ENCODE results near the gene WNT7A. TPM values are rescaled to one million over a fixed set of nuclear protein-coding genes. Genes with fewer than 3 reads are reported as not detected.

The WNT7A gene
- total RNA-seq, 1 donor from 2014 or later = not detected

DNA sequence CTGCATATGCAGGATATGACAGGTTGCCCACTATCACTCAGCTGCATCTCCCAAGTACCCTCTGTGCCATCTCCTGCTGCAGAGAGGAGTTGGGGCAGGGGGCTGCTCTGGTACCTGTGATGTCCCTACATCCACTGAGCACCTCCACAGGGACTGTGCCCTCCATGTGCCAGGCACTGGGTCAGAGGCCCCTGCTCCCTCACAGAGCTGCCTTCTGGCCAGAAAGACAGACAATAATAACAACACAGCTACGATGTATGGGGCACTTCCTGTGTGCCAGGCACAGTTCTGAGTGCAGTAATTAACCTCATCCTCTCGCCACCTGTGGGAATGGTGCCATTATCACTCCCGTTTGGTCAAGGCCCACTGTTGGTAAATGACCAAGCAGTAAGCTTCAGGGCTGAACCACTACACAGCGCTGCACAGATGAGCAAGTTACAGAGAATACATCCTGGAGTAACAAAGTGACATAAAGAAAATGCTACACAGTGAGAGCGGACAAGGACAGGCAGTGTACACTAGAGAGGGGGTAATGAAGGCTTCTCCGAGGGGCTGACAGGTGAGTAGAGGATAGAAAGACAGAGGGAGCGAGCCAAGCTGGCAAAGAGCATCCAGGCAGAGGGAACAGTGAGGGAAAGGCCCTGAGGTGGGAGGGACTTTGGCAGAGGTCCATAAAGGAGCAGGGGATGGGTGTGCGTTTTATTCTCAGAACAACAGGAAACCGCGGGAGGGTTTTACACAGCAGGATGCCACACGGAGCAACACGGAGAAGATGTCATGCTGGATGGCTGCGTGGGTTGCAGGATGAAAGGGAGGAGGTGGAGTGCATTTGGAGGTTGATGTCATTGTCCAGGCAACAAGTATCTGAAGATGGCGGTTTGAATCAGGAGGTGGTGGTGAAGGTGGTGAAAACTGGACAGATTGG lies 13.6 kb downstream of the WNT7A start:
- Mint-ChIP-seq H3K27ac (ENCODE audit: unreplicated experiment) (no peak overlapping the region), H3K27me3 (ENCODE audit: unreplicated experiment) (peaks cover 12% of the 10 kb centered on the region), H3K4me1 (ENCODE audit: unreplicated experiment) (no peaks in the 10 kb centered on the region), H3K9me3 (ENCODE audit: unreplicated experiment) (no peaks in the 10 kb centered on the region), H3K4me3 (ENCODE audit: unreplicated experiment) (no peak overlapping the region), H3K36me3 (ENCODE audit: low read depth, unreplicated experiment) (no peaks in the 10 kb centered on the region)
- TF ChIP-seq, protein P1, sequence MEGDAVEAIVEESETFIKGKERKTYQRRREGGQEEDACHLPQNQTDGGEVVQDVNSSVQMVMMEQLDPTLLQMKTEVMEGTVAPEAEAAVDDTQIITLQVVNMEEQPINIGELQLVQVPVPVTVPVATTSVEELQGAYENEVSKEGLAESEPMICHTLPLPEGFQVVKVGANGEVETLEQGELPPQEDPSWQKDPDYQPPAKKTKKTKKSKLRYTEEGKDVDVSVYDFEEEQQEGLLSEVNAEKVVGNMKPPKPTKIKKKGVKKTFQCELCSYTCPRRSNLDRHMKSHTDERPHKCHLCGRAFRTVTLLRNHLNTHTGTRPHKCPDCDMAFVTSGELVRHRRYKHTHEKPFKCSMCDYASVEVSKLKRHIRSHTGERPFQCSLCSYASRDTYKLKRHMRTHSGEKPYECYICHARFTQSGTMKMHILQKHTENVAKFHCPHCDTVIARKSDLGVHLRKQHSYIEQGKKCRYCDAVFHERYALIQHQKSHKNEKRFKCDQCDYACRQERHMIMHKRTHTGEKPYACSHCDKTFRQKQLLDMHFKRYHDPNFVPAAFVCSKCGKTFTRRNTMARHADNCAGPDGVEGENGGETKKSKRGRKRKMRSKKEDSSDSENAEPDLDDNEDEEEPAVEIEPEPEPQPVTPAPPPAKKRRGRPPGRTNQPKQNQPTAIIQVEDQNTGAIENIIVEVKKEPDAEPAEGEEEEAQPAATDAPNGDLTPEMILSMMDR (IDR thresholded peaks at IDR 0.05; ENCODE audit: unreplicated experiment) = no peak
- DNase-seq (ENCODE audit: low spot score) = no peak

DNA sequence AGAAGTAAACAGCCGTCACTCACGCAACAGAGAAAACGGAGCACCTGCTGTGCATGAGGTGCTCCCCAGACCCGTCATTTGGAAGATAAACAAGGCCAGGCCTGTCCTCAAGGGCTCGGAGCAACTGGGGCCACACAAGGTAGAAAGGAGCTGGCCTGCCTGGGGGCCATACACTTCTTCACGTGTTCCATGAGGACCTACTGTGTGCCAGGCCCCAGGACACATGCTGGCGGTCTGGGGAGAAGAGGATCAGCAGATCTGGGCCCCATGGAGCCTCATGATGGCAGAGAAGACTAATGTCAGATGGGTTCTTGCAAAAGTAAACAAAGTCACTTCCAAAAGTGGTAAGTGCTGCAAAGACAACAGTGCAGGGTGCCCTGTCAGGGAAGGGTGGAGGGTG lies 14.3 kb downstream of the WNT7A start:
- H3K9me3 Mint-ChIP-seq (ENCODE audit: unreplicated experiment) = no peaks in the 10 kb centered on the region
- H3K27ac Mint-ChIP-seq (ENCODE audit: unreplicated experiment) = no peak overlapping the region
- H3K4me1 Mint-ChIP-seq (ENCODE audit: unreplicated experiment) = no peaks in the 10 kb centered on the region
- no peak overlapping the region for H3K4me3 Mint-ChIP-seq (ENCODE audit: unreplicated experiment)
- no peak for DNase-seq (ENCODE audit: low spot score)
- peaks cover 12% of the 10 kb centered on the region for H3K27me3 Mint-ChIP-seq (ENCODE audit: unreplicated experiment)
- TF ChIP-seq, protein P1 (IDR thresholded peaks at IDR 0.05; ENCODE audit: unreplicated experiment) = no peak
- H3K36me3 Mint-ChIP-seq (ENCODE audit: low read depth, unreplicated experiment) = no peaks in the 10 kb centered on the region

DNA sequence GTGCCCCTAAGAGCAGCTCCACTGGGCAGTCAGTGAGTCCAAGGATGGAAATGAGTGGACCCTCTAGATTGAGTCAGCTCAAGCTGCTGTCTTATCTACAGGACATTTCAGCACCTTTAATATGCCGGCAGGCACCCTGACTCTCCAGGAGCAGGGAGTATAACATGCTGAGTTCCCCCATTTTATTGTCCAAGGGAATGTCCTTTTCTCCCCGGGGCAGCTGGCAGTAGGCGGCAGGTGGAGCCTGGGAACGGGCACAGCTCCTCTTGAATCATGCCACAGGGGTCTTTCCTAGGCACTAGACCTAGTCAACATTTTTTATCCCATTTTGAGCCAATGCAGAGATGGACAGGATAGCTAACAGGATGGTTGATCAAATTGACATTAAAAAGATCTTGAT lies 14.8 kb downstream of the WNT7A start:
- Mint-ChIP-seq H3K36me3 (ENCODE audit: low read depth, unreplicated experiment) (no peaks in the 10 kb centered on the region), H3K4me1 (ENCODE audit: unreplicated experiment) (no peaks in the 10 kb centered on the region), H3K9me3 (ENCODE audit: unreplicated experiment) (no peaks in the 10 kb centered on the region), H3K27ac (ENCODE audit: unreplicated experiment) (no peak overlapping the region), H3K27me3 (ENCODE audit: unreplicated experiment) (peaks cover 12% of the 10 kb centered on the region), H3K4me3 (ENCODE audit: unreplicated experiment) (no peak overlapping the region)
- no peak for DNase-seq (ENCODE audit: low spot score)
- TF ChIP-seq, protein P1 (IDR thresholded peaks at IDR 0.05; ENCODE audit: unreplicated experiment) = no peak

DNA sequence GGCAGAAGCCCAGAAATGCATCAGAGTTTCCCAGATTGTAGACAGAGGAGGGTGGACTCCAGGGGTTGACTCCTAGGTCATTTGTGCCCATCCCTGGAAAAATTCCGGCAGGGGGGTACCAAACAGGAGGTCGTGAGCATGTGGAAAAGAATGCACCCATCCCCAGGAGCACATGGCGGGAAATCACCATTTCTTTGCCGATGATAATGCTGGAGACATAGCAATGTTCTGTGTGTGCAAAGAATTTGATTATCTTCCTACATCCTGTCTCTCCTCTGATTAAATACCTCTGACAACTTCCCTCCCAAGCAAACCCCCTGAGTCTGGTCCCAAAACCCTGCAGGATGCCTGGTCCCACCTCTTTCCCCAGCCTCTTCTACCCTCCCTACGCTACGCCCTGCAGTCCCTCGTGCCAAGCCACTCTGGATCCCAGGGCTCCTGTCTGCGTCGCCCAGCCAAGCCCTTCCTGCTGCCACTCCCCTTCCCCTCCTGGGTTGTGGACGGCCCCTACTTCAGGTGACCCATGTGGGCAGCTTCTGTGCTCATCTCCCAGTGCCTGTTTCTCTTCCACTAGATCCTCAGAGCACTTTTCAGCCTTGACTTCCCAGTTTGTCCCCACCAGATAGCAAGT lies 15.8 kb downstream of the WNT7A start:
- Mint-ChIP-seq H3K4me1 (ENCODE audit: unreplicated experiment) (no peaks in the 10 kb centered on the region), H3K27me3 (ENCODE audit: unreplicated experiment) (peaks cover 11% of the 10 kb centered on the region), H3K4me3 (ENCODE audit: unreplicated experiment) (no peak overlapping the region), H3K36me3 (ENCODE audit: low read depth, unreplicated experiment) (no peaks in the 10 kb centered on the region), H3K9me3 (ENCODE audit: unreplicated experiment) (no peaks in the 10 kb centered on the region), H3K27ac (ENCODE audit: unreplicated experiment) (no peak overlapping the region)
- no peak for DNase-seq (ENCODE audit: low spot score)
- TF ChIP-seq, protein P1 (IDR thresholded peaks at IDR 0.05; ENCODE audit: unreplicated experiment) = no peak

Measured in endothelial cell (in vitro differentiated cells).